B cell (primary cell): ENCODE data around the gene PRKN.

Experiments used
- EZH2 ChIP-seq: IDR thresholded peaks from 2 replicates; pipeline ENCODE4 v1.6.1; 2012; ENCODE audit warnings: borderline replicate concordance, low read depth, mild to moderate bottlenecking, moderate library complexity, low read length; ENCODE audit not compliant: insufficient read depth, poor library complexity, severe bottlenecking
- TF ChIP-seq, protein P1 (sequence below): fragments of 200-600 bp; IDR thresholded peaks from one replicate; pipeline ENCODE4 v1.8.0; 2022; ENCODE audit warnings: antibody characterized with exemption, mild to moderate bottlenecking

DNA sequence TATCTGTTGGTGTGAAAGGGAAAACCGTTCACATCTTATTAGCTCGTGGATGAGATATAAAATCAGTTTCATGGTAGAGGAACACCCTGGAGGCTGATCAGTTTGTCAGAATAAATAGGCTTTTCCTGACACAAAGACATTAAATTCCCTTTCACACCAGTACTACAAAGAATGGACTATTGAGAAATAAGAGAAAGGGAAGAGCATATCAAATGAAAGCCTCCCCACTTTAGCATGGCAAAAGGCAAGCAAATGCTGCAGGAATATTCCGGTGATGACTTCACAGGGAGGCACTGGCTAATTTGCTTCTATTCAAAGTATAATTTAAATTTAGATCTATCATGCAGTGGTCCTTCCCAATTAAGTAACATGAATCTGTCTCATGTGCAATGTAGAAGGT is 1337.8 kb downstream of the PRKN start:
- TF ChIP-seq, protein P1, sequence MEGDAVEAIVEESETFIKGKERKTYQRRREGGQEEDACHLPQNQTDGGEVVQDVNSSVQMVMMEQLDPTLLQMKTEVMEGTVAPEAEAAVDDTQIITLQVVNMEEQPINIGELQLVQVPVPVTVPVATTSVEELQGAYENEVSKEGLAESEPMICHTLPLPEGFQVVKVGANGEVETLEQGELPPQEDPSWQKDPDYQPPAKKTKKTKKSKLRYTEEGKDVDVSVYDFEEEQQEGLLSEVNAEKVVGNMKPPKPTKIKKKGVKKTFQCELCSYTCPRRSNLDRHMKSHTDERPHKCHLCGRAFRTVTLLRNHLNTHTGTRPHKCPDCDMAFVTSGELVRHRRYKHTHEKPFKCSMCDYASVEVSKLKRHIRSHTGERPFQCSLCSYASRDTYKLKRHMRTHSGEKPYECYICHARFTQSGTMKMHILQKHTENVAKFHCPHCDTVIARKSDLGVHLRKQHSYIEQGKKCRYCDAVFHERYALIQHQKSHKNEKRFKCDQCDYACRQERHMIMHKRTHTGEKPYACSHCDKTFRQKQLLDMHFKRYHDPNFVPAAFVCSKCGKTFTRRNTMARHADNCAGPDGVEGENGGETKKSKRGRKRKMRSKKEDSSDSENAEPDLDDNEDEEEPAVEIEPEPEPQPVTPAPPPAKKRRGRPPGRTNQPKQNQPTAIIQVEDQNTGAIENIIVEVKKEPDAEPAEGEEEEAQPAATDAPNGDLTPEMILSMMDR, result no peak
- TF ChIP-seq EZH2, result no peak
